Pancreas (tissue), 10 donors: ENCODE data around the gene CAPZA1. TPM values are rescaled to one million over a fixed set of nuclear protein-coding genes. Genes with fewer than 3 reads are reported as not detected.

Experiments
- ATAC-seq, 4 donors: fragments of 200-7000 bp; cut with Tn5 transposase; one replicate each; pipeline versions ENCODE4 v1.8.0 to v1.9.1; 2020; ENCODE audit warnings: mild to moderate bottlenecking in 4 of 4, moderate library complexity in 4 of 4
- DNase-seq, 6 donors: peaks; one replicate each; pipeline ENCODE4 v3.0.0-alpha.2; 2020
- FAIRE-seq: peaks from 2 replicates; lab custom pipeline; 2012; peaks lifted over from hg19 to GRCh38; lab: Jason Lieb, UNC
- H3K27ac ChIP-seq, 4 donors: fragments of 200-600 bp; sonication (generic); 1 replicate in 3 of 4; 2 replicates in 1 of 4; pipeline versions ENCODE4 v1.5.0 to v1.8.0; 2020
- H3K27me3 ChIP-seq, 4 donors: fragments of 200-600 bp; one replicate each; pipeline ENCODE4 v1.8.0; 2021
- H3K36me3 ChIP-seq, 3 donors: fragments of 200-600 bp; sonication (generic) in 1 of 3; one replicate each; pipeline versions ENCODE4 v1.5.0 to v1.8.0; 2020 to 2021
- H3K4me1 ChIP-seq, 3 donors: fragments of 200-600 bp; one replicate each; pipeline ENCODE4 v1.8.0; 2021
- H3K4me3 ChIP-seq, 4 donors: fragments of 200-600 bp; sonication (generic) in 2 of 4; one replicate each; pipeline versions ENCODE4 v1.5.0 to v1.8.0; 2020 to 2021
- H3K9me3 ChIP-seq, 4 donors: fragments of 200-600 bp; one replicate each; pipeline ENCODE4 v1.8.0; 2021
- WGBS, 2 donors: extraction: QIAGEN DNeasy Blood & Tissue Kit; methylation state at CpG; one replicate each; pipeline ENCODE4 v1.1.7; 2013; 5-methylcytosine and 5-hydroxymethylcytosine counted together
- intact Hi-C, 3 donors: fragments of 100-400 bp; cut with DNase I; formaldehyde crosslinking; loops; one replicate each; pipeline versions ENCODE4 v1.11.1 to v1.14.2; 2022
- polyA plus RNA-seq, 2 donors: library from polyadenylated mRNA; stranded (reverse); fragments of 200-250 nt; gene quantifications; one replicate each; pipeline ENCODE4 v1.2.3, GENCODE V29; 2013
- total RNA-seq, 6 donors: library from RNA; stranded (reverse); fragmentation: NEBNext Ultra II Directional in 4 of 6; extraction: Animal tissue kit (Norgen Biotek cat#: 25700) in 4 of 6; gene quantifications; one replicate each; pipeline versions ENCODE4 v1.2.1 to v1.2.4, GENCODE V29; 2021 to 2023
- TF ChIP-seq, protein P1 (sequence below), 4 donors: fragments of 200-600 bp; sonication (generic) in 3 of 4; IDR thresholded peaks; one replicate each; pipeline versions ENCODE4 v1.5.0 to v1.8.0; 2021; ENCODE audit warnings: antibody characterized with exemption in 4 of 4
- donor health status: healthy with polysubstance abuse.
- donor health status: DM: no; HTN: no; CAD: no; lungs with moderate emphysema.
- donor health status: DM: no; HTN: no; CAD: no.
- donor health status: control.
- donor health status: control.
- donor health status: Bipolar disorder and iron deficiency.
- donor health status: DM: yes; HTN: yes; CAD: no.
- donor health status: DM: no; HTN: no; CAD: no.
- donor health status: DM: no; HTN: no; CAD: no.
- donor health status: DM: yes; HTN: yes; CAD: no.

Gene CAPZA1
- total and polyA plus RNA-seq, 8 donors, result 27.2 to 60.5 (median 31.6) TPM

DNA sequence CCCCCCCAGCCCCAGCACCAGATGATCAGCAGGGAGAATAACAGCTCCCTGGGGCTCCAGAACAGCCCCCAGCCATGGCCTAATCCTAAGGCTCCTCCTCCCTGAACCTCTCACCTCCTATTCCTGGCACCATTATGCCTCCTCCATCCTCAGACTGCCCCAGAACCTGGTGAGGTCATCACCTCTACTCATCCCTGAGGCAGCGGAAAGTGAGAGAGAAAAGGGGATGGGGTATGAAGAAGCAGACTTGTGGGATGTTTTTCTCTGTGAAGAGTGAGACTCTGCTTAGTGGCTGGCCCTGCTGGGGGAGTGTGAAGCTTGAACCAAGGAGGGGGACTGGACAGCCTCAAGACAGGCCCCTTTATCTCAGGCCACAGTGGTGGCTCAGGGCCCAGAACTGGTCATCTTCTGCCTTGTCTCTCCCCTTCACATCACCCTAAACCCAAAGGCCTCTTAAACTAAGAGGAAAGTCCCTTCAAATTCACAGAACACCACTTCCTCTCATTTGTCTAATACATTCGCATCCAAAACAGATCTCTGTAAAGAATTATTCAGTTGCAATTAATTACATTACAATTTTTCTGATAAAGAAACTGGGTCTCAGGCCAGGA, 97.7 kb downstream of the CAPZA1 start:
- intact Hi-C loops, result loop anchor here in 2 of 3 donors (5.0 to 10.0 kb wide), 2 partner anchors 85 to 327 kb away; no protein-coding TSS in a partner anchor
- WGBS, 2 donors, result 70 to 80% methylated on average over 2 of the region's 2 CpGs
- no peak for FAIRE-seq

DNA sequence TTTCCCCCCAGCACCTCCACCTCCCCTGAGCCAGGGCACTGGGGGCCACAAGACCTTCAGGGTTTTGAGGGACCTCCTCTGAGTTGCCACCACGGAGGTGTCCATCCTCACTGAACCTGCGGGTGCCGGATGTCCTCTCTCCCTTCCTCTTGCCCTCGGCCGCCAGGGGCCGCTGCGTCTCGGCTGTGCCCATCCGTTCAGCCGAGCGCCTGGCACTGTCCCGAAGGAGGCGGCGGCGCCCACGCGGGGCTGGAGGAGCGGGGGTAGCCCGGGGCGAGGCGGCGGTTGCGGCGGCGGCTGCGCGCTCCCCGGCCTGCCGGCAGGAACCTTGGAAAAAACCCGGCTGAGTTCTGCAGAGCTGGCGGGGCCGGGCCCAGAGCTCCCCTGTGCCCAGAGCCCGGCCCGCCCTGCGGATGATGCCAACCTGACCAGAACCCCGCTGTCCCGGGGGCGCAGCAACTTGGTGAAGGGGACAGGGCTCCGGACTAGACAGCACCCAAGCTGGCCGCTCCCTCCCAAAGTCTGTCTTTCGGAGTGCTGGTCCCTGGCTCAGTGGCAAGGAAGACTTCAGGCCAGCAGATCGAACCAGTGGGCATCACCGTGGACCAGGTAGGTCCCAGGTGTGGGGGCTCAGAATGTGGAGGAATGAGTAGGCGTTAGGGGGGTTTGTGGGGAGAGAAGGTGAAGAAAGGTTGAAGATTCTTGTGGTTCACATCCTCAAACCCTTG, 99.2 kb downstream of the CAPZA1 start:
- FAIRE-seq, result no peak
- no peak overlapping the region for H3K27ac ChIP-seq
- no peaks in the 10 kb centered on the region for H3K9me3 ChIP-seq
- 15 to 20% methylated on average over 43 to 44 of the region's 44 CpGs for WGBS, 2 donors
- intact Hi-C loops, result loop anchor here in 2 of 3 donors (5.0 to 10.0 kb wide), 2 partner anchors 83 to 326 kb away; no protein-coding TSS in a partner anchor
- peak; percentile 66 to 95 (median 82) for DNase-seq
- no peak overlapping the region for H3K4me3 ChIP-seq
- ATAC-seq, result peak in 3 of 4 donors; percentile 24 to 34 (median 29)
- no peaks in the 10 kb centered on the region for H3K36me3 ChIP-seq
- TF ChIP-seq, protein P1, sequence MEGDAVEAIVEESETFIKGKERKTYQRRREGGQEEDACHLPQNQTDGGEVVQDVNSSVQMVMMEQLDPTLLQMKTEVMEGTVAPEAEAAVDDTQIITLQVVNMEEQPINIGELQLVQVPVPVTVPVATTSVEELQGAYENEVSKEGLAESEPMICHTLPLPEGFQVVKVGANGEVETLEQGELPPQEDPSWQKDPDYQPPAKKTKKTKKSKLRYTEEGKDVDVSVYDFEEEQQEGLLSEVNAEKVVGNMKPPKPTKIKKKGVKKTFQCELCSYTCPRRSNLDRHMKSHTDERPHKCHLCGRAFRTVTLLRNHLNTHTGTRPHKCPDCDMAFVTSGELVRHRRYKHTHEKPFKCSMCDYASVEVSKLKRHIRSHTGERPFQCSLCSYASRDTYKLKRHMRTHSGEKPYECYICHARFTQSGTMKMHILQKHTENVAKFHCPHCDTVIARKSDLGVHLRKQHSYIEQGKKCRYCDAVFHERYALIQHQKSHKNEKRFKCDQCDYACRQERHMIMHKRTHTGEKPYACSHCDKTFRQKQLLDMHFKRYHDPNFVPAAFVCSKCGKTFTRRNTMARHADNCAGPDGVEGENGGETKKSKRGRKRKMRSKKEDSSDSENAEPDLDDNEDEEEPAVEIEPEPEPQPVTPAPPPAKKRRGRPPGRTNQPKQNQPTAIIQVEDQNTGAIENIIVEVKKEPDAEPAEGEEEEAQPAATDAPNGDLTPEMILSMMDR (IDR thresholded peaks at IDR 0.05), result peak; percentile 76 to 89 (median 85)
- no peaks in the 10 kb centered on the region for H3K27me3 ChIP-seq
- H3K4me1 ChIP-seq, result peaks cover 0 to 7% (median 5%) of the 10 kb centered on the region in 3 donors

More for the DNA sequence above, 97.7 kb downstream of the CAPZA1 start:
- TF ChIP-seq, protein P1 (IDR thresholded peaks at IDR 0.05), result no peak
- H3K27me3 ChIP-seq, result no peaks in the 10 kb centered on the region
- DNase-seq, result peak in 1 of 6 donors; percentile 13
- no peak overlapping the region for H3K4me3 ChIP-seq
- H3K36me3 ChIP-seq, result no peaks in the 10 kb centered on the region
- H3K4me1 ChIP-seq, result peaks cover 0 to 11% (median 5%) of the 10 kb centered on the region in 3 donors
- no peak overlapping the region for H3K27ac ChIP-seq
- ATAC-seq, result no peak
- H3K9me3 ChIP-seq, result no peaks in the 10 kb centered on the region

DNA sequence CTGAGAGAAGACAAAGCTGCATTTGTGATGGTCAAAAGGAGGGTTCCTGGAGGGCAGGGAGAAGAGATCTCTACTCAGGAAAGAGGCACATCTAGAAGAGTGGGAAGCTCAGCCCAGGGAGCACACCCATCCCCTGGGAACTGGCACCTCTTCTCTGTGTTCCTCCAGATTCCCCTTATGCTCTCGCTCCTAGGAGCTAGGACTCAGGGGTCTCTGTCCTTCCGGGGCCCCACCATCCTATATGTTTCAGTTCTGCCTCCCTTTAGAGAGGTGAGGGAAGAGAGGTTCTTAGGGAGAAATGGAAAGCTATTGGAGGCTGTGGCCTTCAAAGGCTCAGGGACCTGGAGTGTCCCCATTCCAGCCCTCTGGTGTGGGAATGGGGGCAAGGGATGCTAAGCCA, 100.1 kb downstream of the CAPZA1 start:
- no peak for FAIRE-seq
- no peak overlapping the region for H3K27ac ChIP-seq
- 81 to 88% methylated on average over 2 of the region's 2 CpGs for WGBS, 2 donors
- TF ChIP-seq, protein P1 (IDR thresholded peaks at IDR 0.05), result no peak
- no peaks in the 10 kb centered on the region for H3K9me3 ChIP-seq
- H3K4me1 ChIP-seq, result peaks cover 0 to 5% (median 3%) of the 10 kb centered on the region in 3 donors
- intact Hi-C loops, result loop anchor here (2.0 to 10.0 kb wide), 3 partner anchors 83 to 325 kb away; no protein-coding TSS in a partner anchor
- no peak for DNase-seq
- no peak overlapping the region for H3K4me3 ChIP-seq
- H3K27me3 ChIP-seq, result no peaks in the 10 kb centered on the region
- no peaks in the 10 kb centered on the region for H3K36me3 ChIP-seq
- ATAC-seq, result no peak

DNA sequence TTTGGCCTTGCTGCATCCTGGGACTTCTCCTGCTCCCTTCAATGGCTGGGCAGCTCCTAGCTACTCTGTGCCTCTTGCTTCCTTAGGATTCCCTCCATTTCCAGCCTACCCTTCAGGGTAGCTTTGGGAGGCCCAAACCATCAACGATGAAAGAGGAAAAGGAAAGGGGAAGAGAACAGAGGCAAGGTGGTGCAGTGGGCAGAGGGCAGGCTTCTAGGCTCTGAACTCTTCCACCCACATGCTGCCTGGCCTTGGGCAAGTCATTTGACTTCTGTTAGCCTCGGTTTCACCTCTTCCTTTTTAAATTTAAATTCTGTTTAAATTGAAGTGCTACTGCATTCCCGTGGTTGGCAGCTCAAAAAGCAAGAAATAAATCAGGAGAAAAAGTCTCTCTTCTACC, 101.2 kb downstream of the CAPZA1 start:
- DNase-seq, result no peak
- Histone ChIP-seq H3K27me3 (no peaks in the 10 kb centered on the region), H3K4me3 (no peak overlapping the region), H3K27ac (no peak overlapping the region), H3K4me1 (peaks cover 0 to 3% (median 2%) of the 10 kb centered on the region in 3 donors), H3K9me3 (no peaks in the 10 kb centered on the region), H3K36me3 (no peaks in the 10 kb centered on the region)
- no peak for ATAC-seq
- TF ChIP-seq, protein P1 (IDR thresholded peaks at IDR 0.05), result no peak
- 50 to 53% methylated on average over 3 of the region's 3 CpGs for WGBS, 2 donors
- intact Hi-C loops, result loop anchor here in 2 of 3 donors (2.0 to 5.0 kb wide), 2 partner anchors 82 kb away; no protein-coding TSS in a partner anchor
- no peak for FAIRE-seq

Other genes starting within 250 kb of the CAPZA1 start
- 10 to 100 TPM in 2 of 6 donors, 1 to 10 TPM in 4; 4.6 to 24.0 (median 6.5) TPM for gene CTTNBP2NL, start 223.6 kb upstream of the CAPZA1 start, total RNA-seq
- 1 to 10 TPM; 2.8 to 3.4 TPM for gene CTTNBP2NL, start 223.6 kb upstream of the CAPZA1 start, polyA plus RNA-seq
- gene WNT2B, start 110.9 kb upstream of the CAPZA1 start, total RNA-seq, result 1 to 10 TPM in 4 of 6 donors, under 1 TPM in 2; 0.79 to 2.7 (median 1.6) TPM
- gene WNT2B, start 110.9 kb upstream of the CAPZA1 start, polyA plus RNA-seq, result 1 to 10 TPM in 1 of 2 donors, under 1 TPM in 1; 0.84 to 1.6 TPM
- gene ST7L, start 691 bp upstream of the CAPZA1 start, total RNA-seq, result 10 to 100 TPM in 4 of 6 donors, 1 to 10 TPM in 2; 9.0 to 16.9 (median 11.2) TPM
- gene ST7L, start 691 bp upstream of the CAPZA1 start, polyA plus RNA-seq, result 10 to 100 TPM in 1 of 2 donors, 1 to 10 TPM in 1; 9.5 to 11.6 TPM
- 10 to 100 TPM; 17.7 to 43.5 (median 20.4) TPM for gene MOV10, start 54.8 kb downstream of the CAPZA1 start, total RNA-seq
- 10 to 100 TPM; 75.5 to 89.9 TPM for gene MOV10, start 54.8 kb downstream of the CAPZA1 start, polyA plus RNA-seq
- 100 to 1,000 TPM in 1 of 6 donors, 10 to 100 TPM in 5; 44.0 to 105 (median 53.5) TPM for gene RHOC, start 87.3 kb downstream of the CAPZA1 start, total RNA-seq
- gene RHOC, start 87.3 kb downstream of the CAPZA1 start, polyA plus RNA-seq, result 10 to 100 TPM; 91.5 to 94.5 TPM
- gene PPM1J, start 95.5 kb downstream of the CAPZA1 start, total RNA-seq, result 1 to 10 TPM in 1 of 6 donors, under 1 TPM in 5; 0.20 to 1.6 (median 0.87) TPM
- gene PPM1J, start 95.5 kb downstream of the CAPZA1 start, polyA plus RNA-seq, result 1 to 10 TPM in 1 of 2 donors, under 1 TPM in 1; 0.68 to 1.1 TPM